Upper lobe of left lung (tissue), 4 donors: ENCODE measurements around the gene PCSK6.

Experiments used
- EP300 ChIP-seq, 4 donors: sonication (generic); formaldehyde crosslinking; IDR thresholded peaks; one replicate each; pipeline ENCODE4 v1.5.1; 2017; ENCODE audit warnings: antibody characterized with exemption in 4 of 4, control low read depth in 2 of 4
- POLR2AphosphoS5 ChIP-seq, 2 donors: sonication (generic); formaldehyde crosslinking; IDR thresholded peaks; one replicate each; pipeline ENCODE4 v1.5.1; 2017; ENCODE audit warnings: antibody characterized with exemption in 2 of 2
- TF ChIP-seq, protein P1 (sequence below), 6 experiments: fragments of 450-650 bp in 4 of 6; fragments of 200-600 bp in 2 of 6; sonication (generic) in 2 of 6; IDR thresholded peaks; one replicate each; pipeline ENCODE4 v1.5.1; 2016 to 2019; ENCODE audit warnings: antibody characterized with exemption in 6 of 6

DNA sequence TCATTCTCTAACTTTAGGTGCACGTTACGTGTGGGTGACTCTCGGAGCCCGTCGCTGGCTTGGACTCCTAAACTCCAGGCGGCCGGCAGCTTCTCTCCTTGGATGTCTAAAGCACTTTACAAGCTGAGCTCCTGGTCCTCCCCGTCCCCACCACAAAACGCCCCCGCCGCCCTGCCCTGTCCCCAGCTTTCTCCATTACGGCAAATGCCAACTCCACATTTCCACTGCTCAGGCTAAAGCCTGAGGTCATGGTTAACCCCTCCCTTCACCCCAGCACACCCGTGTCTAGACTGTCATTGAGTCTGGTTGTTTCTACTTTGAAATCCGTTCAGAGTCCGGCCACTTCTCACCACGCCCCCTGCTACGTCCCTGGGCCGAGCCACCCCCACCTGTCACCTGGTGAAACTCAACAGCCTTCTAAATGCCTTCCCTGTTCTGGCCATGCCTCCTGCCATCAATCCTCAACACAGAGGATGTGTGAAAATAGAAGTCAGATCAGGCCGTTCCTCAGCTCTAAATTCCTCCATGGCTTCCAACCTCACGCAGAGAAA is 8.1 kb upstream of the PCSK6 start:
- TF ChIP-seq, protein P1, sequence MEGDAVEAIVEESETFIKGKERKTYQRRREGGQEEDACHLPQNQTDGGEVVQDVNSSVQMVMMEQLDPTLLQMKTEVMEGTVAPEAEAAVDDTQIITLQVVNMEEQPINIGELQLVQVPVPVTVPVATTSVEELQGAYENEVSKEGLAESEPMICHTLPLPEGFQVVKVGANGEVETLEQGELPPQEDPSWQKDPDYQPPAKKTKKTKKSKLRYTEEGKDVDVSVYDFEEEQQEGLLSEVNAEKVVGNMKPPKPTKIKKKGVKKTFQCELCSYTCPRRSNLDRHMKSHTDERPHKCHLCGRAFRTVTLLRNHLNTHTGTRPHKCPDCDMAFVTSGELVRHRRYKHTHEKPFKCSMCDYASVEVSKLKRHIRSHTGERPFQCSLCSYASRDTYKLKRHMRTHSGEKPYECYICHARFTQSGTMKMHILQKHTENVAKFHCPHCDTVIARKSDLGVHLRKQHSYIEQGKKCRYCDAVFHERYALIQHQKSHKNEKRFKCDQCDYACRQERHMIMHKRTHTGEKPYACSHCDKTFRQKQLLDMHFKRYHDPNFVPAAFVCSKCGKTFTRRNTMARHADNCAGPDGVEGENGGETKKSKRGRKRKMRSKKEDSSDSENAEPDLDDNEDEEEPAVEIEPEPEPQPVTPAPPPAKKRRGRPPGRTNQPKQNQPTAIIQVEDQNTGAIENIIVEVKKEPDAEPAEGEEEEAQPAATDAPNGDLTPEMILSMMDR (IDR thresholded peaks at IDR 0.05) = no peak
- TF ChIP-seq EP300 (IDR thresholded peaks at IDR 0.05) (no peak), POLR2AphosphoS5 (IDR thresholded peaks at IDR 0.05) (no peak)
